SK-N-SH (cell line): ENCODE data around the gene TTC32. TPM values are rescaled to one million over a fixed set of nuclear protein-coding genes. Genes with fewer than 3 reads are reported as not detected.

ENCODE experiments used
- CTCF ChIA-PET: fragments of 300-600, 350-600 bp; formaldehyde crosslinking; extraction: SDS; loops from one replicate; lab custom pipeline; 2021; lab: Yijun Ruan, JAX
- POLR2A ChIA-PET: fragments of 350-600 bp; sonication (Branson Sonifier 250); formaldehyde crosslinking; extraction: SDS; loops from one replicate; lab custom pipeline; 2020; ENCODE audit warnings: antibody characterized with exemption, inconsistent platforms; lab: Yijun Ruan, JAX
- DNase-seq: peaks from one replicate; pipeline ENCODE4 v3.0.0; 2012
- H2AFZ ChIP-seq: fragments of 200-600 bp; sonication (generic); 2 replicates; pipeline ENCODE4 v1.8.1; 2016; ENCODE audit warnings: antibody characterized with exemption, mild to moderate bottlenecking, low read depth
- H3F3A ChIP-seq: fragments of 200-600 bp; sonication (generic); replicated peaks from 2 replicates; pipeline ENCODE3; 2016; ENCODE audit warnings: antibody characterized with exemption, mild to moderate bottlenecking; ENCODE audit not compliant: insufficient read depth
- H3K27ac ChIP-seq, 2 experiments: fragments of 200-500 bp in 1 of 2; fragments of 200-600 bp in 1 of 2; sonication (Bioruptor generic) in 1 of 2; sonication (generic), shearing (Covaris generic) in 1 of 2; 2 replicates each; pipeline versions ENCODE4 v1.5.1 to v1.6.1; 2014 to 2016; ENCODE audit warnings: low read depth in 2 of 2, inconsistent platforms in 1 of 2, low read length in 1 of 2, mild to moderate bottlenecking in 1 of 2, mixed read lengths in 1 of 2
- H3K27me3 ChIP-seq: fragments of 200-600 bp; sonication (generic), shearing (Covaris generic); 2 replicates; pipeline ENCODE4 v1.6.1; 2016; ENCODE audit warnings: mixed run types; ENCODE audit not compliant: insufficient read depth
- H3K36me3 ChIP-seq, 2 experiments: fragments of 200-500 bp in 1 of 2; fragments of 200-600 bp in 1 of 2; sonication (Bioruptor generic) in 1 of 2; sonication (generic) in 1 of 2; replicated peaks in 1 of 2; 2 replicates each; pipeline versions ENCODE3 to v1.5.1; 2014 to 2016; ENCODE audit warnings: low read length in 1 of 2, mild to moderate bottlenecking in 1 of 2; ENCODE audit not compliant: insufficient read depth in 2 of 2, control insufficient read depth in 1 of 2
- H3K4me1 ChIP-seq, 2 experiments: fragments of 200-500 bp in 1 of 2; fragments of 200-600 bp in 1 of 2; sonication (Bioruptor generic) in 1 of 2; sonication (generic), shearing (Covaris generic) in 1 of 2; 2 replicates each; pipeline versions ENCODE4 v1.5.1 to v1.6.1; 2014 to 2016; ENCODE audit warnings: low read depth in 1 of 2, low read length in 1 of 2, mixed run types in 1 of 2; ENCODE audit not compliant: insufficient read depth in 2 of 2, control insufficient read depth in 1 of 2
- H3K4me2 ChIP-seq: fragments of 200-600 bp; sonication (generic), shearing (Covaris generic); 2 replicates; pipeline ENCODE4 v1.6.1; 2017; ENCODE audit warnings: mixed run types
- H3K4me3 ChIP-seq, 2 experiments: fragments of 200-500 bp in 1 of 2; fragments of 200-600 bp in 1 of 2; sonication (Bioruptor generic) in 1 of 2; sonication (generic), shearing (Covaris generic) in 1 of 2; 2 replicates each; pipeline versions ENCODE4 v1.5.1 to v1.8.1; 2014 to 2016; ENCODE audit warnings: low read depth in 2 of 2, inconsistent platforms in 1 of 2, low read length in 1 of 2, mild to moderate bottlenecking in 1 of 2, mixed read lengths in 1 of 2, moderate library complexity in 1 of 2
- H3K79me2 ChIP-seq: fragments of 200-600 bp; sonication (generic); 2 replicates; pipeline ENCODE4 v1.8.1; 2017; ENCODE audit warnings: mild to moderate bottlenecking; ENCODE audit not compliant: insufficient read depth
- H3K9ac ChIP-seq: fragments of 200-600 bp; sonication (generic); 2 replicates; pipeline ENCODE4 v1.6.1; 2017; ENCODE audit warnings: mixed run types
- H3K9me2 ChIP-seq: fragments of 200-600 bp; sonication (generic); 2 replicates; pipeline ENCODE4 v1.6.1; 2017; ENCODE audit warnings: mixed run types
- H3K9me3 ChIP-seq: fragments of 200-600 bp; sonication (generic); 2 replicates; pipeline ENCODE4 v1.6.1; 2017; ENCODE audit warnings: mixed run types, mild to moderate bottlenecking, moderate library complexity
- H4K20me1 ChIP-seq: fragments of 200-600 bp; sonication (generic); 2 replicates; pipeline ENCODE4 v1.6.1; 2017; ENCODE audit warnings: mild to moderate bottlenecking, mixed run types; ENCODE audit not compliant: insufficient read depth
- CHD2 ChIP-seq: fragments of 150-350 bp; IDR thresholded peaks from 2 replicates; pipeline ENCODE4 v1.6.1; 2018; ENCODE audit warnings: low read length; ENCODE audit not compliant: partially characterized antibody
- ELF1 ChIP-seq: IDR thresholded peaks from 2 replicates; pipeline ENCODE4 v1.4.0; 2012
- EZH2phosphoT487 ChIP-seq: fragments of 200-600 bp; sonication (generic); IDR thresholded peaks from 2 replicates; pipeline ENCODE4 v1.6.1; 2017; ENCODE audit warnings: low read depth, mixed run types, mild to moderate bottlenecking, antibody characterized with exemption, moderate library complexity, borderline replicate concordance
- GATA2 ChIP-seq: sonication (generic); formaldehyde crosslinking; IDR thresholded peaks from 2 replicates; pipeline ENCODE4 v1.5.0; 2020; ENCODE audit warnings: mild to moderate bottlenecking, missing genetic modification reagents
- IRF3 ChIP-seq: fragments of 150-350 bp; IDR thresholded peaks from 2 replicates; pipeline ENCODE4 v1.6.1; 2016; ENCODE audit warnings: mild to moderate bottlenecking, low read depth, low read length
- NRF1 ChIP-seq: IDR thresholded peaks from 2 replicates; pipeline ENCODE4 v1.6.1; 2012; ENCODE audit warnings: low read depth, mild to moderate bottlenecking, low read length
- PBX3 ChIP-seq: IDR thresholded peaks from 2 replicates; pipeline ENCODE4; 2012
- RCOR1 ChIP-seq: fragments of 150-350 bp; IDR thresholded peaks from 2 replicates; pipeline ENCODE4 v1.6.1; 2017; ENCODE audit warnings: antibody characterized with exemption, low read length
- REST ChIP-seq: IDR thresholded peaks from 2 replicates; pipeline ENCODE4 v1.6.1; 2012; ENCODE audit warnings: mild to moderate bottlenecking, low read depth, low read length, moderate library complexity
- RFX5 ChIP-seq: IDR thresholded peaks from 2 replicates; pipeline ENCODE4 v1.6.1; 2012; ENCODE audit warnings: mild to moderate bottlenecking, improper control_type of control experiment, low read length
- RXRA ChIP-seq: IDR thresholded peaks from 2 replicates; pipeline ENCODE4 v1.4.0; 2012; ENCODE audit warnings: low read depth, mild to moderate bottlenecking, borderline replicate concordance
- TCF12 ChIP-seq: IDR thresholded peaks from 2 replicates; pipeline ENCODE4 v1.4.0; 2012
- YY1 ChIP-seq: IDR thresholded peaks from 2 replicates; pipeline ENCODE4 v1.4.0; 2012; ENCODE audit warnings: low read depth, mild to moderate bottlenecking
- WGBS: methylation state at CpG from one replicate; pipeline ENCODE4 v1.1.6; 2017; ENCODE audit warnings: low lambda C conversion rate; 5-methylcytosine and 5-hydroxymethylcytosine counted together
- polyA plus RNA-seq, 3 experiments: library from polyadenylated mRNA; depleted of rRNA; stranded (reverse); fragments of >200 nt; gene quantifications; 2 replicates each; pipeline ENCODE4 v1.2.3, GENCODE V29; 2012
- TF ChIP-seq, protein P1 (sequence below): IDR thresholded peaks from 2 replicates; pipeline ENCODE4 v1.4.0; 2012; ENCODE audit warnings: low read depth, borderline replicate concordance

The TTC32 gene
- polyA plus RNA-seq, 1 of the 3 experiments (the other 2 are of a cell fraction): 9.1 TPM

DNA sequence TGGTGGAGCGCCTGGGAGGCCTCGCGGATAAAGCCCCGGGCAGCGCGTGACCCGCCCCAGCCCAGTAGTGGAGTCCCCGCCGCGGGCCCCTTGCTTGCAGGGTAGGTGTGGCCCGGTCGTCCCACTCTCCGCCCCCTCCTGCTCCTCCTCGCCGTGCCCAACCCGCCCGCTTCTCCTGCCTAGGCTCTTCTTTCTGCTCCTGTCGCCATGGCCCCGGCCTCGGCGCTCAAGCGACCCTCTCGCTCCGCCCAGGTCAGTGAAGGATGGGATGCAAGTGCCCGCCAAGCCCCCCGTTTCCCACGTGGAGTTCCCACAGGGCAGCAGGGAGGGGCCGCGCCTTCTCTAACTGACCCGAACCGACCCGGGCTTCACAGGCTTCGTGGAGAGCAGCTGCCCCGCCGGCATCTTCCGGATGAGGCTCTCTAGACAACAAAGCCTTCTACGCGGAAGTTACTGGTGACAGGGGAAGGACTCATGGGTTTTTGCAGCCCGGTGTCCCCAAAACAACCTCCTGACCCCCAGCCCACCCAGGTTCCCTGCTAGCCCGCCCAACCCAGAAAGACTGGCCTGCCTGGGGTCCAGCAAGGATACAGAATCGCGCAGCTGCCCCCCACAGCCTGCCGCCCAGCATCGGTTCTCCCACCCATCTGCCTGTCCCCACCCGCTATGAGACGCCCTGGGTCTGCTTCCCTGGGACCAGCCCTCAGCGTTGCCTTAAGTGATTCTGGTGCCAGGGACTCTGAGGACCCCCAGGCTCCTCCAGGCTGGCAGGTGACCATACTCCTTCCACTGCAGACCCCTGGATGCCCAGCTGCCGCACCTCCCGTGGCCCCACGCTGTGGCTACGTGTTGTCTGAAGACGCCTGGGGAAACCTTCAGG, 32.8 kb downstream of the TTC32 start:
- 39% methylated on average over 36 of the region's 52 CpGs for WGBS
- TF ChIP-seq REST: no peak
- TF ChIP-seq RFX5: no peak
- TF ChIP-seq YY1: no peak
- no peak for TF ChIP-seq CHD2
- TF ChIP-seq ELF1: no peak
- TF ChIP-seq, protein P1, sequence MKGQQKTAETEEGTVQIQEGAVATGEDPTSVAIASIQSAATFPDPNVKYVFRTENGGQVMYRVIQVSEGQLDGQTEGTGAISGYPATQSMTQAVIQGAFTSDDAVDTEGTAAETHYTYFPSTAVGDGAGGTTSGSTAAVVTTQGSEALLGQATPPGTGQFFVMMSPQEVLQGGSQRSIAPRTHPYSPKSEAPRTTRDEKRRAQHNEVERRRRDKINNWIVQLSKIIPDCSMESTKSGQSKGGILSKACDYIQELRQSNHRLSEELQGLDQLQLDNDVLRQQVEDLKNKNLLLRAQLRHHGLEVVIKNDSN: no peak
- no peak for TF ChIP-seq GATA2
- TF ChIP-seq EZH2phosphoT487: no peak
- TF ChIP-seq RXRA: no peak
- TF ChIP-seq TCF12: no peak
- TF ChIP-seq PBX3: no peak
- no peak for TF ChIP-seq IRF3
- no peak for TF ChIP-seq NRF1
- no peak for TF ChIP-seq RCOR1
- Histone ChIP-seq H3K9me3 (no peaks in the 10 kb centered on the region), H2AFZ (no peak overlapping the region), H3K36me3 (no peaks in the 10 kb centered on the region), H3F3A (no peaks in the 10 kb centered on the region), H3K4me1 (no peaks in the 10 kb centered on the region; a peak in 1 of 4 replicates), H3K9ac (no peak overlapping the region), H3K27me3 (peaks cover 8% of the 10 kb centered on the region; the same call in 1 of the 2 replicates), H3K4me2 (no peak overlapping the region), H4K20me1 (no peaks in the 10 kb centered on the region), H3K27ac (no peak overlapping the region), H3K9me2 (no peaks in the 10 kb centered on the region), H3K79me2 (no peaks in the 10 kb centered on the region), H3K4me3 (peak overlapping the region in 1 of 2 experiments; percentile 12; a peak in 1 of 4 replicates)
- ChIA-PET CTCF (no interaction called here), POLR2A (no interaction called here)
- DNase-seq: peak; percentile 52
